Activated T-helper 2 cell treated with anti-CD3 and anti-CD28 coated beads, Interferon-gamma antibody, Interleukin-2, Interleukin-4, amounts not matched to agents 10 μg/mL and 5 μg/mL and 100 μg/mL, durations not matched to agents 14 hours and 24 hours and 36 hours (primary cell): ENCODE results near the gene TMEM271. TPM values are rescaled to one million over a fixed set of nuclear protein-coding genes. Genes with fewer than 3 reads are reported as not detected.

Experiments
- DNase-seq: peaks from one replicate; pipeline ENCODE4 v3.0.0; 2021; ENCODE audit warnings: low spot score
- H3K27ac Mint-ChIP-seq: one replicate; pipeline ENCODE4 v1.8.0; 2021; ENCODE audit warnings: mixed read lengths
- H3K27me3 Mint-ChIP-seq: one replicate; pipeline ENCODE4 v1.8.0; 2021; ENCODE audit warnings: low read depth, mixed read lengths
- H3K36me3 Mint-ChIP-seq: one replicate; pipeline ENCODE4 v1.8.0; 2021; ENCODE audit warnings: low read depth, mixed read lengths
- H3K4me1 Mint-ChIP-seq: one replicate; pipeline ENCODE4 v1.8.0; 2021; ENCODE audit warnings: low read depth, mixed read lengths
- H3K4me3 Mint-ChIP-seq: one replicate; pipeline ENCODE4 v1.8.0; 2021; ENCODE audit warnings: low read depth, mild to moderate bottlenecking, moderate library complexity, mixed read lengths
- H3K9me3 Mint-ChIP-seq: one replicate; pipeline ENCODE4 v1.8.0; 2021; ENCODE audit warnings: mixed read lengths
- intact Hi-C: fragments of 100-400 bp; cut with micrococcal nuclease; formaldehyde crosslinking; loops from one replicate; pipeline ENCODE4 v1.15.1; 2023
- total RNA-seq: library from RNA; stranded (reverse); gene quantifications from 2 replicates; pipeline ENCODE4 v1.2.3, GENCODE V29; 2022

Gene TMEM271
- total RNA-seq, 1 donor from 2014 or later, result not detected

DNA sequence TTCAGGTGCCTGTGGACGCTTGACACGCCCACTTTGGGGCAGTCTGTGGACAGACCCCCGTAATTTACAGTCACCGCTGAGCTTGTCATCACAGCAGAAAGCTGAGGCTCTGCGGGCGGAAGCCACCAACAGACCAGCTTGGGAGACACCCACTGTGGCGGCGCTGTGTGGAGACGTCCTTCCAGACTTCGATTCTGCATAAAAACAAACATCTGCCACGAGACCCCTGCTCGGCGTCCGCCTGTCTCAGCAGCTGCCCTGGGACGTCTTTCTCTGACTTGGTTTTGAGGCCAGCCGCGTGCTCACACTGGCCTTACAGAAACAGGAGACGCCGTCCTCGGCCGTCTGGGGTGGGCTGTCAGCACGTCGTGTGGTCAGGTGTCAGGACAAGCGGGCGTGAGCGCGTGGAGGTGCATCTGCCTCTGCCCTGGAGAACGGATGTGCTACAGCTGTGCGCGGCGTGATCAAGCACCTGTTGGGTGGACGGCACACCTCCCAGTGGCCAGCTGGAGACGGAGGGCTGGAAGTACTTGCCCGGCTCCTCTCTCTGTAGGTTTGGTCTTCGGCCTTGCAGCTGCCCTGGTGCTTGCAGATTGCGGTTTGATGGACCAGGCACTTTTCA lies 39.6 kb downstream of the TMEM271 start:
- Mint-ChIP-seq H3K4me1 (no peaks in the 10 kb centered on the region), H3K36me3 (peaks cover 57% of the 10 kb centered on the region), H3K9me3 (no peaks in the 10 kb centered on the region), H3K4me3 (no peak overlapping the region), H3K27ac (no peak overlapping the region), H3K27me3 (no peaks in the 10 kb centered on the region)
- no peak for DNase-seq
- intact Hi-C loops, result no loop called here

DNA sequence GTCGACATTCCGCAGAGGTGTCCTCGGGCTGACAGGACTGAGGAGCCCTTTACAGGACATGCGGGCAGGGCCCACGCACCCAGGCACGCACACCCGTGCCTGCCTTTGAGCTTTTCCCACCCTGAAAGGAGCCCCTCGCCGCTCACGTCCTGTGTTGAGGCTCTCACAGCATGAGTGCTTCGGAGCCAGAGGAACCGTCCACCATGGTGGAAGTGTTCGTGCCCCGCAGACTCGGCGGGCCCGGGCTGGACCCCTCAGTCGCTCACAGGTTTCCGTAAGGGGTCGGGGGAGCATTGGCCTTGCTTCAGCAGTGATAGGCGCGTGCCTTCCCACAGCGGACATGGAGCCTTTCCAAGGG lies 40.2 kb downstream of the TMEM271 start:
- H3K27ac Mint-ChIP-seq, result no peak overlapping the region
- H3K4me3 Mint-ChIP-seq, result no peak overlapping the region
- H3K36me3 Mint-ChIP-seq, result peaks cover 62% of the 10 kb centered on the region
- intact Hi-C loops, result no loop called here
- H3K27me3 Mint-ChIP-seq, result no peaks in the 10 kb centered on the region
- H3K4me1 Mint-ChIP-seq, result no peaks in the 10 kb centered on the region
- H3K9me3 Mint-ChIP-seq, result no peaks in the 10 kb centered on the region
- no peak for DNase-seq

DNA sequence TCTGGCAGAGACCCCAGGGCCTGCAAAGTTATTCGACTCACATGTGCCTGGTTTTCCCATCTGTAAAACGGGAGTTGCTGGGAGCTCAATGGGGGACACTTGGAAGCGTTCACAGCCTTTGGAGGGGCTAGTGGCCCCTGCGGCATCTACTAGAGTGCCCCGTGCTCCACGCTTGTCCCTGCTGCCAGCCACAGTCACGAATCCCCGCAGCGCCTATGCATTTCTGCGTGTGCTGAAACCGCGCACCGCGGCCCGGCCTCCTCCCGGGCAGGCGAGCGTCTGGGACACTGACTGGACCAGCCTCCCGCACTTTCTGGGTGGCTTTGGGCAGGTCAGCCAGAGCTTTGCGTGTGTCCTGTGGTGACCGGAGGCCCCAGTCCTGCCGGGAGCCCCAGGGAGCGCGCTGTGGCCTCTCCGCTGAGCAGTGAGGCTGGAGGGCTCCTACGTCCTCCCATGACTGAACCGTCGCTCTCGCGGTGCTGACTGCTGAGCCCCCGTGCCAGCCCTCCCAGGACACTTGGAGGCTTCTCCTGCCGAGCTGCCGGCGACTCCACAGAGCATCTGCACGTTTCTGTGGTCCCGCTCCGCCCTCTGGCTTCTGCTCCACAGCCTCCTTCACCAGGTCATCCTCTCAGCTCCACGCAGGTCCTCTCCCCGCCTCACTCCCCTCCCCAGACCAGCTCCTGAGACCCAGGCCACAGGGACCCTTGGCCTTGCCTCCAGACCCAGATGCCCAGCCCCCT lies 40.7 kb downstream of the TMEM271 start:
- Mint-ChIP-seq H3K27ac (no peak overlapping the region), H3K27me3 (no peaks in the 10 kb centered on the region), H3K36me3 (peaks cover 67% of the 10 kb centered on the region), H3K4me1 (no peaks in the 10 kb centered on the region), H3K9me3 (no peaks in the 10 kb centered on the region), H3K4me3 (no peak overlapping the region)
- intact Hi-C loops, result no loop called here
- DNase-seq, result no peak

DNA sequence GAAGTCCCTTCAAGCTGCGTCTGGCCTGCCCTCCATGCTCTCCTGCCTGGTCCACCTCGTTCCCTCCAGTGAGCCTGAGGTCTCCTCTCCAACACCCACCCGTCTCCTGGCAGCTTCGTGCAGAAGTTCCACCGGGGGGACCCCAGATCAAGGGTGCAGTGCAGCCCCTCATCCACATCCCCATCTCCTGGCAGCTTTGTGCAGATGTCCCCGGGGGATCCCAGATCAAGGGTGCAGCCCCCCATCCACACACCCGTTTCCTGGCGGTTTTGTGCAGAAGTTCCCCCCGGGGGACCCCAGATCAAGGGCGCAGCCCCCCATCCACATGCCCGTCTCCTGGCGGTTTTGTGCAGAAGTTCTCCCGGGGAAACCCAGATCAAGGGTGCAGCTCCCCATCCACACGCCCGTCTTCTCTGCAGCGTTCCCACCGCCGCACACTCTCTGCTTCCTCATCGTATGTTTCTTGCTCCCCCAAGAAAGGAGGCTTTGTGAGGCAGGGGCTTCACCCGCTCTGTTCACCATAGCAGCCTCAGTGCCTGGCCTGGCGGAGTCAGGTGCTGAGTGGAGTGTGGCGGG lies 41.4 kb downstream of the TMEM271 start:
- no peaks in the 10 kb centered on the region for H3K4me1 Mint-ChIP-seq
- no peak for DNase-seq
- peaks cover 74% of the 10 kb centered on the region for H3K36me3 Mint-ChIP-seq
- H3K9me3 Mint-ChIP-seq, result no peaks in the 10 kb centered on the region
- intact Hi-C loops, result no loop called here
- H3K27ac Mint-ChIP-seq, result no peak overlapping the region
- H3K4me3 Mint-ChIP-seq, result no peak overlapping the region
- H3K27me3 Mint-ChIP-seq, result no peaks in the 10 kb centered on the region

DNA sequence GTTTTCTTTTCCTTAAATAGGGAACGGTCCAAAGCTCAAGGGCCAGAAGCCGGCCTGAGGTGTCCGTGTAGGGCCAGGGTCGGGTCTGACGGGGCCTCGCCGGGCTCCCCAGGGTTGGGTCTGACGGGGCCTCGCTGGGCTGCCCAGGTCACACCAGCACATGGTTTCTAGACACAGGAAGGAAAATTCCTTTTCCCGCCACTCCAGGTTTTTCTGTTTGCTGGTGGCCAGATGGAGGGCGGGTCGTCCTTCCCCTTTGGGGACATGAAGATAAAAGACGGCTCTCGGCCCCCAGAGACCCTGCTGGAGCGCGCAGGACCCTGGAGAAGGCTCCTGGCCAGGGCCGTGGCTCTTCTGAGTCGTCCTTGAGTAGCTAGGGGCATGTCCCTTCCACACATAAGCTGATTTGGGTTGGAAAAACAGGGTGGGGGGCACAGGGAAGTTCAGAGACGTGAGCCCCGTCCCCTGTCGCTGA lies 42.0 kb downstream of the TMEM271 start:
- DNase-seq, result no peak
- H3K36me3 Mint-ChIP-seq, result peaks cover 76% of the 10 kb centered on the region
- H3K4me1 Mint-ChIP-seq, result no peaks in the 10 kb centered on the region
- H3K27me3 Mint-ChIP-seq, result no peaks in the 10 kb centered on the region
- H3K9me3 Mint-ChIP-seq, result no peaks in the 10 kb centered on the region
- H3K27ac Mint-ChIP-seq, result no peak overlapping the region
- H3K4me3 Mint-ChIP-seq, result no peak overlapping the region
- intact Hi-C loops, result no loop called here

DNA sequence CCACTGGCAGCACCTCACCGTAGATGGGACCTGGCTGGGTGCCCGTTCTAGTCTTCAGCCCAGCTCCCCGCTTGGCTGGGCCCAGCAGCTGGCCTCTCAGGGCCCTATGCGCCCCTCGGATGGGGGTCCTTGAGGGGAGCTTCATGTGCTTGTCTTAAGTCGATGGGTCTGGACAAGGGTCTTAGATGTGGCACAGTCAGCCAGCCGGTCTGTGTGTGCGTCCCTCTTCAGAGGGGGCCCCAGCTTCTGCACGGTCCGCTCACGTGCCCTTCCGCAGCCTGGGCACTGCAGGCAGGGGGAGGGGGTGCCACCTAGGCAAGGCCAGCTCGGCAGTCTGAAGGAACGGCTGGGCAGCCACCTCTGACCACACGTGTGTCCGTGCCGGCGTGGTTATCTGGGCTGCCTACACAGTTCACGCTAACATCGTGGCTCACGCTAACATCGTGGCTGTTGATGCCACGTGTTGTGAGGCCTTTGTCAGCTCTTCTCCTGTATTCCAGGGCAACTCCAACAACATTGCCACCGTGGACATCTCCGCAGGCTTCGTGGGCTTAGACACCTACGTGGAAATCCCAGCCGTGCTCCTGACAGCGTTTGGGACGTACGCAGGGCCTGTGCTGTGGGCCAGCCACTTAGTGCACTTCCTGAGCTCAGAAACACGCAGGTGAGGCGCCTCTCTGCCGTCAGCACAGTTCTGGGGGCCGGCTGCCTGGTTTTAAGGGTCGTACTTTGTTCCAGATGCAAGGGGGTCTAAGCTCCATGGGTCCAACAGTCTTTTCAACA lies 42.6 kb downstream of the TMEM271 start:
- Mint-ChIP-seq H3K27ac (no peak overlapping the region), H3K4me1 (no peaks in the 10 kb centered on the region), H3K36me3 (peaks cover 78% of the 10 kb centered on the region), H3K4me3 (no peak overlapping the region), H3K9me3 (no peaks in the 10 kb centered on the region), H3K27me3 (no peaks in the 10 kb centered on the region)
- DNase-seq, result no peak
- intact Hi-C loops, result no loop called here

DNA sequence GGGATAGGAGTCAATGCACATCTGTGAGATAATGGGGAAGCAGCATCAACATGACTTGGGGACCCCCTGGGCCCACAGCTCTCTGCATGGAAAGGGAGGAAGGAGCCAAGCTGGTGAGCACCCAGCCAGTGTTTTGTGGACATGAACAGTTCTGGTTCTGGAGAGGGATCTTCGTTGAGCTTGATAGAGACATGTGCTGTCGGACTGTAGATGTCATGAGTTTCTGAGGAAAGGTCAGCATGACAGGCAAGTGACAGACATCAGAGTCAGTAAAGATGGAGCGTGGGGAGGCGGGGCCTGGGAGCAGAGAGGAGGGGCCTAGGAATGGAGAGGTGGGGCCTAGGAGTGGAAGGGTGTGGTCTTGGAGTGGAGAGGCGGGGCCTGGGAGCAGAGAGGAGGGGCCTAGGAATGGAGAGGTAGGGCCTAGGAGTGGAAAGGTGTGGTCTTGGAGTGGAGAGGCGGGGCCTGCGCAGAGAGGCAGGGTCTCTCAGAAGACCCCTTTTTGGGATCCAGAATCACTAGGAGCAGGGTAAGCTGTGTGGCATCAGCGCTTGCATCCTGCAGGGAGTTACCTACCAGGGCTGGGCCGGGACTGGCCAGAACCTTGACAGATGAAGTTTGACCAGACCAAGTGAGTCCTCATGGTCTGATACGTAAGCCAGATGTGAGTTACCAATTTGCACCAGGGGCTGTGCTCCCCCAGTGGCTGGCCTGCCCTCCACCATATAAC lies 43.3 kb downstream of the TMEM271 start:
- H3K27ac Mint-ChIP-seq, result no peak overlapping the region
- intact Hi-C loops, result no loop called here
- no peaks in the 10 kb centered on the region for H3K4me1 Mint-ChIP-seq
- H3K27me3 Mint-ChIP-seq, result no peaks in the 10 kb centered on the region
- no peaks in the 10 kb centered on the region for H3K9me3 Mint-ChIP-seq
- H3K4me3 Mint-ChIP-seq, result no peak overlapping the region
- H3K36me3 Mint-ChIP-seq, result peaks cover 75% of the 10 kb centered on the region
- no peak for DNase-seq

DNA sequence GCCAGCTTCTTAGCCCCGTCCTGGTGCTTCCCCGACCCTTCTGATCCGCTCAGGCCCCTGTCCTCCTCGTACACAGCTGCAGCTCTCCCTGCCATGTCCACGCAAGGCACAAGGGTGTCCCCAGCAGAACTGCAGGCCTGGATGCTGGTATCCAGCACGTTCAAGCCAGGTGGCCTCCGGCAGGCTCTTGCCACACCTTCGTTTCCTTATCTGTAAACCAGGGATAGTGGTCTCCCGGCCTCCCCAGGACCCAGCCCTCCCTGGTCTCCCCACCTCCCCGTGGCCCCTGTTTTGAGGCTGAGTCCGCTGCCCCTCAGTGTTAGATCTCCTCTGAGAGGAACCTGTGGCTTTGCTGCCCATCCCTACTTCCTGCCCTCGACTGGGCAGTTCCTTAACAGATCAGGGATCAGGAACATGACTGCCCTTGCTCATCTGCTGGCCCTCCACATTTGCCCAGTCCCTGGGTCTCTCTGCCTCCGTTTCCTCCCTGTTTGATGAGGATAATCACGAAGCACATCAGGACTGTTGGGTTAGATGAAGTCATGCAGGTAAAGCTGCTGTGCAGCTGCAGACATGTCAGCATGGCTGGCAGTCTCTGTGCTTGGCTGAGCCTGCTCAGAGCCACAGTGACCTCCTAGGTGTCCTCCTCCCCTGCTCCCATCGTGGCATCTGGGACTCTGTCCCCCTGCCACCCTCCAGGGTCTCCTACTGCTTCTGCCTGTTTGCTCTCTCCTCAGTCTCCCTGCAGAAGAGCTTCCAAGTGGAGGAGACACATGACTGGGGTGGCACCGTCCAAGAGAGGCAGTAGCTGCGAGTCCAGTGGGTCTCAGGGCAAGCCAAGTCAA lies 44.2 kb downstream of the TMEM271 start:
- H3K4me3 Mint-ChIP-seq, result no peak overlapping the region
- intact Hi-C loops, result no loop called here
- H3K4me1 Mint-ChIP-seq, result no peaks in the 10 kb centered on the region
- H3K9me3 Mint-ChIP-seq, result no peaks in the 10 kb centered on the region
- DNase-seq, result no peak
- peaks cover 81% of the 10 kb centered on the region for H3K36me3 Mint-ChIP-seq
- no peak overlapping the region for H3K27ac Mint-ChIP-seq
- no peaks in the 10 kb centered on the region for H3K27me3 Mint-ChIP-seq

DNA sequence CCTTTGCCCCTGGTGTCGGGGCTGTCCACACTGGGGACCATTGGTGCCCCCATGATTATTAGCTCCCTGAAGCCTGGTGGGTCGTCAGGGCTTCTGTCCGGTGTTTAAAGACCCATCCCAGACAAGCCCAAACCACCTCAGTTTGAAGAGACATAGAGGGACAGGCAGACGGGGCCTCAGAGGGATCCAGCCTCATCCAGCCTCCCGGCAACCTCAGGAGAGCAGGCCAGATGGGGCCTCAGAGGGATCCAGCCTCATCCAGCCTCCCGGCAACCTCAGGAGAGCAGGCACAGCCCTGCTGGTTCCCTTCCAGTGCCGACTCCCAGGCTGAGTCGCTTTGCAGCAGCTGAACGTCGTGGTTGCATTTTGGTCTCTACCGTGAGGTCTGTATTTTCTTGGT lies 45.0 kb downstream of the TMEM271 start:
- Mint-ChIP-seq H3K4me1 (no peaks in the 10 kb centered on the region), H3K36me3 (peaks cover 79% of the 10 kb centered on the region), H3K9me3 (no peaks in the 10 kb centered on the region), H3K27ac (no peak overlapping the region), H3K4me3 (no peak overlapping the region), H3K27me3 (no peaks in the 10 kb centered on the region)
- intact Hi-C loops, result no loop called here
- DNase-seq, result no peak

DNA sequence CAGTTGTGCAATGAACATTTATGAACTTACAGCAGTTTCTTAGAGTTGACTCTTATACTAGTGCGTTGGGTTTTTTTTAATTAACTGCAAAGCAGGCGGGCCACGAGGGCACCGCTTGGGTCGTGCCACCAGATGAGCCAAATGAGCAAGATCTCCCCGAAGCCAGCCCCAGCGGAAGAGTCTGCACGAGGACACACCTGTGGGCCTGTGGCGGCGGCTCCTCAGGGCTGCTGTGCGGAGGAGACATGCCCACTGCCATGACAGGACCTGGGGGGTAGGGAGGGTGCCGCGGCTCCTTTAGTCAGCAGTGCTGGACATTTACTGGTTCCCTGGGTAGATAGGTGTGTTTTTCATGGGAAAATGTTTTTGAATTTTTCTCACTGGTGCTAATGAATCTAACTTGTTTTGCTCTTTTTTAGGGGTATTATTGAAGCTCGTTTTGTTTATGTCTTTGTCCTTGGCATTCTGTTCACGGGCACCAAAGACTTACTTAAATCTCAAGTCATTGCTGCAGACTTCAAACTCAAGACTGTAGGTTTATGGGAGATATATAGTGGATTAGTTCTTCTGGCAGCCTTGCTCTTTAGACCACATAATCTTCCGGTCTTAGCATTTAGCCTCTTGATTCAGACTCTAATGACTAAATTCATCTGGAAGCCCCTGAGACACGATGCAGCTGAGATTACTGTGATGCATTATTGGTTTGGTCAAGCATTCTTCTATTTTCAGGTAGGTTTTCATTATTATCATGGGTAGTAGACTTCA lies 45.9 kb downstream of the TMEM271 start:
- Mint-ChIP-seq H3K27ac (no peak overlapping the region), H3K27me3 (no peaks in the 10 kb centered on the region), H3K9me3 (no peaks in the 10 kb centered on the region), H3K36me3 (peaks cover 78% of the 10 kb centered on the region), H3K4me3 (no peak overlapping the region), H3K4me1 (no peaks in the 10 kb centered on the region)
- intact Hi-C loops, result no loop called here
- DNase-seq, result no peak

DNA sequence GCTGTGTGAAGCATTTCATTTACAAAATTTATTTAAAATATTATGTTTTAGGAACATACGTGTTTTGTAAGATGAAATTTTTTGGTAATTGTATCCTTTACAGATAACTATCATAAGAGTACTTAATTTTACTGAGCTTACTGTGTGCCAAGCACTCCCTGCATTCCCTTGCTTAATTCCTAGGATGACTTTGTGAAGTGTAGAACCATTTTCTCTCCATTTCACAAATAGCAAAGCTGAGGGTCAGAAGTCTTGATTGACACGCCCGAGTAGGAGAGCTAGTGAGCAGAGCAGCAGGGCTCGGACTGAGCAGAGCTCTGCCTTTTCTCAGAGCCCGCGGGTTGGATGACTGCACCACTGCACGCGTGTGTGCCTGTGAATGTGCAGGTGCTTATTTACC lies 46.5 kb downstream of the TMEM271 start:
- Mint-ChIP-seq H3K36me3 (peaks cover 77% of the 10 kb centered on the region), H3K27ac (no peak overlapping the region), H3K4me1 (no peaks in the 10 kb centered on the region), H3K27me3 (no peaks in the 10 kb centered on the region), H3K4me3 (no peak overlapping the region), H3K9me3 (no peaks in the 10 kb centered on the region)
- DNase-seq, result no peak
- intact Hi-C loops, result no loop called here
